ENCODE data around the gene NTM.

Gene NTM

GRCh38 chr11:131612533-131612932 is 242.1 kb downstream of the NTM start:
- DNase-seq: no peak

GRCh38 chr11:131614631-131615030 is 244.2 kb downstream of the NTM start:
- DNase-seq: no peak

GRCh38 chr11:131615611-131616010 is 245.2 kb downstream of the NTM start:
- no peak for DNase-seq

- no peak for DNase-seq
Measured at GRCh38 chr11:131616481-131617140, 246.2 kb downstream of the NTM start.

GRCh38 chr11:131618201-131618600 is 247.8 kb downstream of the NTM start:
- no peak for DNase-seq

- no peak for DNase-seq
Measured at GRCh38 chr11:131622193-131622592, 251.8 kb downstream of the NTM start.

GRCh38 chr11:131624531-131624930 is 254.1 kb downstream of the NTM start:
- DNase-seq: no peak

- no peak for DNase-seq
Measured at GRCh38 chr11:131626788-131627187, 256.4 kb downstream of the NTM start.

GRCh38 chr11:131628739-131629138 is 258.3 kb downstream of the NTM start:
- DNase-seq: no peak

- DNase-seq: no peak
Measured at GRCh38 chr11:131629925-131630540, 259.6 kb downstream of the NTM start.

GRCh38 chr11:131632971-131633370 is 262.6 kb downstream of the NTM start:
- DNase-seq: no peak

- no peak for DNase-seq
Measured at GRCh38 chr11:131633921-131634715, 263.7 kb downstream of the NTM start.

- DNase-seq: no peak
Measured at GRCh38 chr11:131637469-131638175, 267.2 kb downstream of the NTM start.

- no peak for DNase-seq
Measured at GRCh38 chr11:131638889-131639288, 268.5 kb downstream of the NTM start.

GRCh38 chr11:131640320-131640719 is 269.9 kb downstream of the NTM start:
- no peak for DNase-seq

GRCh38 chr11:131642756-131643531 is 272.5 kb downstream of the NTM start:
- no peak for DNase-seq

- no peak for DNase-seq
Measured at GRCh38 chr11:131644204-131644795, 273.9 kb downstream of the NTM start.

- DNase-seq: no peak
Measured at GRCh38 chr11:131645237-131645636, 274.8 kb downstream of the NTM start.

GRCh38 chr11:131649856-131650255 is 279.4 kb downstream of the NTM start:
- no peak for DNase-seq

- no peak for DNase-seq
Measured at GRCh38 chr11:131652231-131652630, 281.8 kb downstream of the NTM start.

- no peak for DNase-seq
Measured at GRCh38 chr11:131653260-131653659, 282.8 kb downstream of the NTM start.

- DNase-seq: no peak
Measured at GRCh38 chr11:131654849-131655248, 284.4 kb downstream of the NTM start.
